HepG2 (cell line): ENCODE measurements around the gene ADI1. TPM values are rescaled to one million over a fixed set of nuclear protein-coding genes. Genes with fewer than 3 reads are reported as not detected.

Source experiments
- EP300 ChIP-seq, 3 experiments: sonication (generic) in 1 of 3; formaldehyde crosslinking in 1 of 3; IDR thresholded peaks; 2 replicates each; pipeline versions ENCODE4 v1.5.1 to v1.6.1; 2011 to 2020; ENCODE audit warnings: low read depth in 2 of 3, low read length in 2 of 3, borderline replicate concordance in 1 of 3, improper control_type of control experiment in 1 of 3, mild to moderate bottlenecking in 1 of 3, missing genetic modification reagents in 1 of 3, moderate library complexity in 1 of 3
- GATAD2A ChIP-seq: IDR thresholded peaks from 2 replicates; pipeline ENCODE4 v1.6.1; 2016
- HNRNPLL ChIP-seq: fragments of 200-400 bp; formaldehyde crosslinking; IDR thresholded peaks from 2 replicates; pipeline ENCODE4 v1.6.1; 2017; ENCODE audit warnings: mild to moderate bottlenecking, low read depth, low read length; ENCODE audit not compliant: poor library complexity, severe bottlenecking
- KDM3A ChIP-seq: IDR thresholded peaks from 2 replicates; pipeline ENCODE4 v1.6.1; 2018; ENCODE audit warnings: low read depth, missing compliant biosample characterization
- KLF9 ChIP-seq: IDR thresholded peaks from 2 replicates; pipeline ENCODE4 v1.6.1; 2016; ENCODE audit warnings: low read depth
- MEF2D ChIP-seq: sonication (generic); formaldehyde crosslinking; IDR thresholded peaks from 2 replicates; pipeline ENCODE4 v1.5.1; 2020; ENCODE audit warnings: mild to moderate bottlenecking, missing genetic modification reagents
- MIER3 ChIP-seq: IDR thresholded peaks from 2 replicates; pipeline ENCODE4 v1.6.1; 2016; ENCODE audit warnings: missing compliant biosample characterization, borderline replicate concordance
- PAX8 ChIP-seq: sonication (generic); formaldehyde crosslinking; IDR thresholded peaks from 2 replicates; pipeline ENCODE4 v1.8.0; 2022; ENCODE audit warnings: mild to moderate bottlenecking, missing genetic modification reagents, borderline replicate concordance
- PITX1 ChIP-seq: sonication (generic); formaldehyde crosslinking; IDR thresholded peaks from 2 replicates; pipeline ENCODE4 v1.5.1; 2020; ENCODE audit warnings: mild to moderate bottlenecking, missing genetic modification reagents
- RELA ChIP-seq: sonication (generic); formaldehyde crosslinking; IDR thresholded peaks from 2 replicates; pipeline ENCODE4 v1.4.0; 2020; ENCODE audit warnings: missing genetic modification reagents
- SMARCE1 ChIP-seq: fragments of 450-650 bp; IDR thresholded peaks from 2 replicates; pipeline ENCODE4 v1.6.1; 2017; ENCODE audit warnings: borderline replicate concordance
- TEAD3 ChIP-seq: optimal IDR thresholded peaks from 2 replicates; pipeline ENCODE3; 2016; ENCODE audit warnings: borderline replicate concordance
- TOPORS ChIP-seq: sonication (generic); formaldehyde crosslinking; IDR thresholded peaks from 2 replicates; pipeline ENCODE4 v1.8.0; 2023; ENCODE audit warnings: mild to moderate bottlenecking, missing genetic modification reagents
- U2AF1 ChIP-seq: fragments of 200-400 bp; formaldehyde crosslinking; optimal IDR thresholded peaks from 2 replicates; pipeline ENCODE3; 2017; ENCODE audit warnings: mild to moderate bottlenecking, low read depth, low read length
- ZFP90 ChIP-seq: sonication (generic); formaldehyde crosslinking; IDR thresholded peaks from 2 replicates; pipeline ENCODE4 v1.8.0; 2022; ENCODE audit warnings: missing genetic modification reagents, mild to moderate bottlenecking, inconsistent platforms, borderline replicate concordance
- ZNF143 ChIP-seq: sonication (generic); formaldehyde crosslinking; IDR thresholded peaks from 2 replicates; pipeline ENCODE4 v1.4.0; 2020; ENCODE audit warnings: missing genetic modification reagents
- ZNF251 ChIP-seq: sonication (generic); formaldehyde crosslinking; IDR thresholded peaks from 2 replicates; pipeline ENCODE4 v1.9.0; 2021; ENCODE audit warnings: mild to moderate bottlenecking, missing genetic modification reagents
- ZNF350 ChIP-seq: sonication (generic); formaldehyde crosslinking; IDR thresholded peaks from 2 replicates; pipeline ENCODE4 v1.4.0; 2020; ENCODE audit warnings: mild to moderate bottlenecking, low read depth, missing genetic modification reagents, borderline replicate concordance
- ZNF441 ChIP-seq: sonication (generic); formaldehyde crosslinking; IDR thresholded peaks from 2 replicates; pipeline ENCODE4 v1.7.0; 2021; ENCODE audit warnings: missing genetic modification reagents, borderline replicate concordance
- ZNF510 ChIP-seq: sonication (generic); formaldehyde crosslinking; IDR thresholded peaks from 2 replicates; pipeline ENCODE4 v1.4.0; 2020; ENCODE audit warnings: low read depth, mild to moderate bottlenecking, missing genetic modification reagents
- ZNF564 ChIP-seq: sonication (generic); formaldehyde crosslinking; IDR thresholded peaks from 2 replicates; pipeline ENCODE4 v1.8.1; 2023; ENCODE audit warnings: mild to moderate bottlenecking, missing genetic modification reagents
- ZNF713 ChIP-seq: sonication (generic); formaldehyde crosslinking; IDR thresholded peaks from 2 replicates; pipeline ENCODE4 v1.4.0; 2020; ENCODE audit warnings: mild to moderate bottlenecking, missing genetic modification reagents
- ZNF737 ChIP-seq: sonication (generic); formaldehyde crosslinking; IDR thresholded peaks from 2 replicates; pipeline ENCODE4 v1.5.0; 2020; ENCODE audit warnings: missing genetic modification reagents, mild to moderate bottlenecking, borderline replicate concordance
- polyA plus RNA-seq, 8 experiments: library from polyadenylated mRNA; depleted of rRNA in 3 of 8; stranded (reverse) in 7 of 8; unstranded in 1 of 8; fragments of >200 nt; fragmentation: Illumina TruSeq in 4 of 8; extraction: Trizol in 4 of 8; gene quantifications; 2 replicates each; pipeline versions ENCODE4 v1.2.1 to v1.2.3, GENCODE V29; 2011 to 2016; ENCODE audit warnings: low read depth in 4 of 8, missing spikeins in 1 of 8, mixed read lengths in 1 of 8; ENCODE audit not compliant: insufficient read depth in 1 of 8
- total RNA-seq, 5 experiments: library from RNA; depleted of rRNA; stranded (reverse); fragments of >200 nt; fragmentation: Illumina TruSeq; extraction: Trizol; gene quantifications; 2 replicates each; pipeline ENCODE4 v1.2.3, GENCODE V29; 2016; ENCODE audit warnings: low read depth in 1 of 5
- TF ChIP-seq, protein P1 (sequence below): sonication (generic); formaldehyde crosslinking; IDR thresholded peaks from 2 replicates; pipeline ENCODE4 v1.5.0; 2020; ENCODE audit warnings: missing genetic modification reagents
- TF ChIP-seq, protein P2 (sequence below): sonication (generic); formaldehyde crosslinking; conservative IDR thresholded peaks from 2 replicates; pipeline ENCODE4 v1.4.0; 2020; ENCODE audit warnings: missing genetic modification reagents
- TF ChIP-seq, protein P3 (sequence below): IDR thresholded peaks from 2 replicates; pipeline ENCODE4 v1.6.1; 2016; ENCODE audit warnings: missing biosample characterization, missing genetic modification reagents, low read depth
- TF ChIP-seq, protein P4 (sequence below): sonication (generic); formaldehyde crosslinking; IDR thresholded peaks from 2 replicates; pipeline ENCODE4 v1.8.1; 2022; ENCODE audit warnings: mild to moderate bottlenecking, missing genetic modification reagents

The ADI1 gene
- total and polyA plus RNA-seq, 2 of the 13 experiments (the other 11 are each of a cell fraction or from before 2014, with no cell fraction given): 28.7 to 123 TPM

DNA sequence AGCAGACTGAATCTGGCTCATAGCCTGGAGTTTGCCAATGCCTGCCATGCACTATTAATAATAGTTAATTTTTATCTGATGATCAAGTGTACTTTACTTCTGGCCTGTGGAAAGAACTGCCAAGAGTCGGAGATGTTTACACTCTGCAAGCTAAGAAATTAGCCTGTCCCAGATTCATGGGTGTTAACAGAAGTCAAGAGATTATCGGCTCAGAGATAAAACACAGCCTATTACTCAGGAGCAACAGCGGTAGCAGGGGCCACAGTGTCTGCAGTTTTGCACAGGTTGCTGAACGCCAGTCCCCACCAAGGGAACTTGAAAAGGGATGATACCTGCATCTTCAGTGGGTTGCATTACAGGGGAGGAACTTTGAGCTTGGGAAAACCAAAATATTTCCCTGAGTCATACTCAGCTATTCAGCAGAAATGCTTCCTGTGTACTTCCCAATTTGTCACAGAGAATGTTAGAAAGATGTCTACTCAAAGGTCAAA lies 4.3 kb upstream of the ADI1 start (continued):
- TF ChIP-seq ZNF737 (no peak), PITX1 (CRISPR knock-in tag) (no peak), ZFP90 (no peak), ZNF441 (CRISPR knock-in tag) (no peak), TEAD3 (CRISPR knock-in tag) (peak; percentile 84), EP300 (IDR thresholded peaks at IDR 0.05; ENCODE audit: low read depth in 2 of 2, low read length in 2 of 2) (no peak), EP300 (CRISPR knock-in tag; IDR thresholded peaks at IDR 0.05; ENCODE audit: borderline replicate concordance) (0 out of 2 replicates have a peak, but pooled peaks have one; percentile 26), ZNF143 (CRISPR knock-in tag) (no peak), RELA (CRISPR knock-in tag) (no peak), MIER3 (no peak), ZNF713 (no peak), KDM3A (CRISPR knock-in tag) (no peak), MEF2D (CRISPR knock-in tag) (no peak), SMARCE1 (no peak), GATAD2A (CRISPR knock-in tag) (peak; percentile 43; the same call in 1 of the 2 replicates), KLF9 (no peak), TOPORS (no peak), PAX8 (no peak), U2AF1 (no peak), ZNF350 (CRISPR knock-in tag) (no peak), ZNF251 (CRISPR knock-in tag) (no peak), ZNF510 (CRISPR knock-in tag) (no peak), HNRNPLL (no peak), ZNF564 (CRISPR knock-in tag) (no peak)
- TF ChIP-seq, protein P1, sequence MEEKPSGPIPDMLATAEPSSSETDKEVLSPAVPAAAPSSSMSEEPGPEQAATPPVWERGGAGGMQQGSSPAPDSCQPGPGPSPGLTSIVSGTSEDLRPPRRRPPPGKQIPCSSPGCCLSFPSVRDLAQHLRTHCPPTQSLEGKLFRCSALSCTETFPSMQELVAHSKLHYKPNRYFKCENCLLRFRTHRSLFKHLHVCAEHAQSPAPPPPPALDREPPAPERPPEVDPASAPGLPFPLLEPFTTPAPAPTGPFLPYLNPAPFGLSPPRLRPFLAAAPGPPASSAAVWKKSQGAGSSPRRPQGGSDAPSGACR (CRISPR knock-in tag): no peak
- TF ChIP-seq, protein P2, sequence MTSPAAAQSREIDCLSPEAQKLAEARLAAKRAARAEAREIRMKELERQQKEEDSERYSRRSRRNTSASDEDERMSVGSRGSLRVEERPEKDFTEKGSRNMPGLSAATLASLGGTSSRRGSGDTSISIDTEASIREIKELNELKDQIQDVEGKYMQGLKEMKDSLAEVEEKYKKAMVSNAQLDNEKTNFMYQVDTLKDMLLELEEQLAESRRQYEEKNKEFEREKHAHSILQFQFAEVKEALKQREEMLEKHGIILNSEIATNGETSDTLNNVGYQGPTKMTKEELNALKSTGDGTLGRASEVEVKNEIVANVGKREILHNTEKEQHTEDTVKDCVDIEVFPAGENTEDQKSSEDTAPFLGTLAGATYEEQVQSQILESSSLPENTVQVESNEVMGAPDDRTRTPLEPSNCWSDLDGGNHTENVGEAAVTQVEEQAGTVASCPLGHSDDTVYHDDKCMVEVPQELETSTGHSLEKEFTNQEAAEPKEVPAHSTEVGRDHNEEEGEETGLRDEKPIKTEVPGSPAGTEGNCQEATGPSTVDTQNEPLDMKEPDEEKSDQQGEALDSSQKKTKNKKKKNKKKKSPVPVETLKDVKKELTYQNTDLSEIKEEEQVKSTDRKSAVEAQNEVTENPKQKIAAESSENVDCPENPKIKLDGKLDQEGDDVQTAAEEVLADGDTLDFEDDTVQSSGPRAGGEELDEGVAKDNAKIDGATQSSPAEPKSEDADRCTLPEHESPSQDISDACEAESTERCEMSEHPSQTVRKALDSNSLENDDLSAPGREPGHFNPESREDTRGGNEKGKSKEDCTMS (CRISPR knock-in tag): no peak
- TF ChIP-seq, protein P3, sequence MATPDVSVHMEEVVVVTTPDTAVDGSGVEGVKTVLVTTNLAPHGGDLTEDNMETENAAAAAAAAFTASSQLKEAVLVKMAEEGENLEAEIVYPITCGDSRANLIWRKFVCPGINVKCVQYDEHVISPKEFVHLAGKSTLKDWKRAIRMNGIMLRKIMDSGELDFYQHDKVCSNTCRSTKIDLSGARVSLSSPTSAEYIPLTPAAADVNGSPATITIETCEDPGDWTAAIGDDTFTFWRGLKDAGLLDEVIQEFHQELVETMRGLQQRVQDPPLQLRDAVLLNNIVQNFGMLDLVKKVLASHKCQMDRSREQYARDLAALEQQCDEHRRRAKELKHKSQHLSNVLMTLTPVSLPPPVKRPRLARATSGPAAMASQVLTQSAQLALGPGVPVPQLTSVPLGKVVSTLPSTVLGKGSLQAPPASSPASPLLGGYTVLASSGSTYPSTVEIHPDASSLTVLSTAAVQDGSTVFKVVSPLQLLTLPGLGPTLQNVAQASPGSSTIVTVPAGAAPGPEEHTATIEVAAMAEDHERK (CRISPR knock-in tag): no peak
- TF ChIP-seq, protein P4, sequence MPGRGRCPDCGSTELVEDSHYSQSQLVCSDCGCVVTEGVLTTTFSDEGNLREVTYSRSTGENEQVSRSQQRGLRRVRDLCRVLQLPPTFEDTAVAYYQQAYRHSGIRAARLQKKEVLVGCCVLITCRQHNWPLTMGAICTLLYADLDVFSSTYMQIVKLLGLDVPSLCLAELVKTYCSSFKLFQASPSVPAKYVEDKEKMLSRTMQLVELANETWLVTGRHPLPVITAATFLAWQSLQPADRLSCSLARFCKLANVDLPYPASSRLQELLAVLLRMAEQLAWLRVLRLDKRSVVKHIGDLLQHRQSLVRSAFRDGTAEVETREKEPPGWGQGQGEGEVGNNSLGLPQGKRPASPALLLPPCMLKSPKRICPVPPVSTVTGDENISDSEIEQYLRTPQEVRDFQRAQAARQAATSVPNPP: no peak
